HG03097 (cell line): ENCODE measurements around the gene DBNL.

Experiments
- ATAC-seq: cut with Tn5 transposase; IDR thresholded peaks from one replicate; pipeline ENCODE4 v1.9.1; 2021; ENCODE audit not compliant: unreplicated experiment, low FRiP score

The DBNL gene

DNA sequence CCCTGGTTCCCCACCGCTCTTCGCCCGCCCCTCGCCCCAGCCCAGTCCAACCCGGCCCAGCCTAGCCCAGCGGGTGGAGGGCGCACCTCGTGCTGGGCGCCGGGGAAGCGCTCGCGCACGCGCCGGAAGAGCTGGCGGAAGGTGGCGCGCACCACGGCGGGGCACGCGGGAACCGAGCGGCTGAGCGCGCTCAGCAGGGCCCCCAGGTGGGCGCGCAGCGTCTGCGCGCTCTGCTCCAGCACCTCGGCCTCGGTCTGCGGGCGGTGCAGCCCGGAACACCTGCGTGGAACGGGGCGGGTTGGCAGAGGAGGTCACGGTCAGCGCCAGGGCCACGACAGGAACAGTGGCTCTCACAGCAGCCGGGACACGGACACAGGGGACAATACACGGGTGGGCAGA is 4.0 kb upstream of the DBNL start:
- ATAC-seq, result peak; percentile 39

DNA sequence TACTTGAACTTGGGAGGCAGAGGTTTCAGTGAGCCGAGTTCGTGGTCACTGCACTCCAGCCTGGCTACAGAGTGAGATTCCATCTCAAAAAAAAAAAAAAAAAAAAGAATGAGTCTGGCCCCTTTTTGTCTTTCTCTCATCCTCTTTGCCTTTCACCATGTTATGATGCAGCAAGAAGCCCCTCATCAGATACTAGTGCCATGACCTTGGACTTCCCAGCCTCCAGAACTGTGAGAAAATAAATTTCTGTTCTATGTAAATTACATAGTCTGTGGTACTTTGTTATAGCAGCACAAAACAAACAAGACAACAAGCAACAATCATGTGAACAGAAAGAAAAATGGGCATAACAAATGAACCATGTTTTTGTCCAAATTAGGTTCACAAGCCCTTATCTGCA is 2.3 kb upstream of the DBNL start:
- ATAC-seq, result no peak

DNA sequence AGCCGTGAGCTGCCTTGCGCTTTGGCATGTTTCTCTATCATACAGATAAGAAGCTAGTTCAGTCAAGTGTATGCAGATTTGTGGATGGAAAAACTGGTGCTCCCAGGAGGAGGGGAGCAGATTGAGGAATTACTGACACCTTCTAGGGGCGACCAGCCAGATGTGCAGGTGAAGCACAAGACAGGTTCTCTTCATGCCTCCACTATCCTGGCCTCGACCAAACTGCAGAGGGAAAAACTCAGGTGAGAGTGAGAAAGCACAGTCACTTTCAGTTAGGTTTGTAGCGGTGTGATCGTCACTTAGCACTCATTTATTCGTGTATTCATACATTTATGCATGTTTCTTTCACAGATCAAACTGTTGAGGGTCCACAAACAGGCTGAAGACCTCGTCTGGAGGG is 600 bp upstream of the DBNL start:
- no peak for ATAC-seq

DNA sequence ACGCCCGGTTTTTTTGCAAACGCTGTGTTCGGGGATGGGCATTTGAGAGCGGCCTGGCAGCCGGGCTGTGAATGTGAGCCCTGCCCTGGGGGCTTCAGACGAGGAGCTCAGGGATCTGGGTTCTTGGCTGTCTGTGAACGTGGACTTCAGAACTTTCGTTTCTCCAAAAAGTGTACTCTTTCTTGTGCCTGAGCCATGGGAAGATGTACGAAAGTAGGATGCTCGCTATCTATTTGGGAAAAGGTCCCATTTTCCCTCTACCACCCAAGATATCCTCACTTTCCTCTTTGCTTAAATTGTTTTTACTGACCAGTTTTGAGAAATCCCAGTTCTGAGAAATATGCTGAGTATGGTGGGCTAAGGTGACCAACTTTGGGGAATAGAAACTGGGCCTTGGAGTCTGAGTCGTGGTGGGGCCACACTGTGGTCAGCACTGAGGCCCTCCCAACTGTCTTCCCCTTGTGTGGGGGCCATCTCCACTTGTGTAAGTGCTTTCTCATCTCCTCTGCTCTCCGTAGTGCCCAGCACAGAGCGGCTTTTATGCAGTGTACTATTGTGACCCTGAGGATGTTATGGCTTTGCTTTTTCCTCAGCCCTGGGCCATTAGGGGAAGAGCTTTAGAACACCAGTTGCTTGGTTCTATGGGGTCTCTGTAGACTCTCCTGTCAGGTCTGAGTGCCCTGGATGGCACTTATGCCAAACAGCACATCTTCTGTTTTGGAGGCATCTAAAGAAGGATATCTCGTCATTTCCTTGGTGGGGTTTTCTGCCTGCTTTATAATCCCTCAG is 918 bp downstream of the DBNL start:
- no peak for ATAC-seq

DNA sequence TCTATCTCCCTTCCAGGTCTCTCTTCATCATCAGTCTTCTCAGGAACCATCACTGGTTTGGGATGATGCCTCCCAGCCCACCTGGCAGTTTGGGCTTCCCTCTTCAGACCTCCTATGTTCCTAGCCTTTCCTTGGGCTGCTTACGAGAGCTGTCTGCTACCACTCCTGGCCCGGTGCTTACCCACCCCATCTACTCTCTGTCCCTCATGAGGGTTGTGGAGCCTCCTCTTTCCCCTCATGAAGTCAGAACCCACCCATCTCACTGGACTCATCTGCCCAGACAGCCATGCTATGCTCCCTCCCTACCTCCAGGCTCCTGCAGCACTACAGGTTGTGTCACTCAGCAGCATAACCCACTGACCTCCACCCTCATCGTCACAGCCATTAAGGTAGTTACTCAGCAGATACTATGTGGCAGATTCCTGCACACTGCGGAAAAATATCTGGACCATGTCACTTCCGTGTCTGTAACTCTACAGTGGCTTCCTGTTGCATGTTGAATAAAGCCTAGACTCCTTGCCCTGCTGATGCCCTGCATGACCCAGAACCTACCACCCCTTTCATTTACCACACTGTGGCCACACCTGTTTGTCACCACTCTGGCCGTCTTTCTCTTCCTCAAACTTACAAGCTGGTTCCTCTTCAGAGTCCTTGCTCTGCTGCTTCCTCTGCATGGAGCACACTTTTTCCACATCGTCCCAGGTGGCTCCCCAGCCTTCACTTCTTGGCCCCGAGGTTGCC is 2.0 kb downstream of the DBNL start:
- ATAC-seq, result peak; percentile 49

DNA sequence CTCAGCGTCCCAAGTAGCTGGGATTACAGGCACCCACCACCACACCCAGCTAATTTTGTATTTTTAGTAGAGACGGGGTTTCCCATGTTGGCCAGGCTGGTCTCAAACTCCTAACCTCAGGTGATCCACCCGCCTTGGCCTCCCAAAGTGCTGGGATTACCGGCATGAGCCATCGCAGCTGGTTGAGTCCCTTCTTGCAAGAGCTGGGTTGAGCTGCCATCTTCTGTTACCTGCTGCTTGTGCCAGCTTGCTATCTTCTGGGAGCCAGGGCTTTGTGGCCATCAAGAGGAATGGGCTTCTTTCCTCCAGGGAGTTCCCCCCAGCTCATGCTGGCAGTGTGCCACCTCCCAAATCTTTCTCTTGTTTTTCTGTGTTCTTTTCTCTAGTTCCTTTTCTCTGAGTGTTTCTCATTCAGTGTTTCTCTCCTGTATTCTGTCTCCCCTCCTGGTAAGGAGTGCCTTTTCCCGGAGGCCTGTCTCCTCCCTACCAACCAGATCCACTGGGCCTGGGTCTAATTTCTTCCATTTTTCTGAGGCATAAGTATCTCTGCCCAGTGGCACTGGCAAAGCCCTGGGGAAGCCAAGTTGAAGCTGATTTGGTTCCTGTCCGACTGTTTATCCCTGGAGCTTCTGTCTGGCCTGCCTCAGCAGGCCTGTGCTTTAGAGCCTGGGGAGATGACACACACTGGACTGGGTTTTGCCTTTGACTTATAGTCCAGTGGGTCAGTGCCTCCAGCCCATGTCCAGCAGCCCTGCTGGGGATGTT is 3.7 kb downstream of the DBNL start:
- no peak for ATAC-seq

DNA sequence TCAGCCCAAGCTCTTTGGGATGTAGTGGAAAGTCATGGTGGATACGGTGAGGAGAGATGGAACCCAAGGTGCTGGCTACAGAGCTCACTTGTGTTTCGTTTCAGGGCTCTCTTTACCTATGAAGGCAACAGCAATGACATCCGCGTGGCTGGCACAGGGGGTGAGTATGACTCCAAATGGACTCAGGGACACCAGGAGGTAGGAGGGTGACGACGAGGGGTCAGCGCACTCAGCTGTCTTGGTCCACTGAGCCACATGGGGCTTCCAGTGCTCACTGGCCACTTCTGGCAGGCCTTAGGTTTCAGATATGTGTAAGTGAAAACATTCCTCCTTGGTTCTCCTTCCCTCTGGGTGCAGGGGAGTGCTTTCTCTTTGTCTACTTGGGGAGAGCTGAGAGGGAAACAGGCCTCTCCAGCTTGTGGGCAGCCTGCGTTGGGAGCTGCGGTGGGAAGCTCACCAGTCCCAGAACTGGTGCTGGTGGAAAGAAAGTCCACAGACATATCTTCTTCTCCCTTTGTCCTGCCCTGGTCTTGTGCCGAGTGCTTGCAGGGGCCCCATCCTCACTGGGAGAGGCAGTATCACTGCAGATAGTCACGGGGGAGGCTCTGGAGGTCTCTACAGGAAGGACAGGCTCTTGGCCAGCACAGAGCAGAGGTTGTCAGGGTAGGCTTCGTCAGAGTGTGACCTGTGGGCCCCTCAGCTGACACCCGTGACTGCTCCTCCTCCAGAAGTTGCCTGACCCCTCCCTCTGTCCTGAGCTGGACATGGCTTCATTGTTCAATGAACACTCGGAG is 5.8 kb downstream of the DBNL start:
- ATAC-seq, result no peak

DNA sequence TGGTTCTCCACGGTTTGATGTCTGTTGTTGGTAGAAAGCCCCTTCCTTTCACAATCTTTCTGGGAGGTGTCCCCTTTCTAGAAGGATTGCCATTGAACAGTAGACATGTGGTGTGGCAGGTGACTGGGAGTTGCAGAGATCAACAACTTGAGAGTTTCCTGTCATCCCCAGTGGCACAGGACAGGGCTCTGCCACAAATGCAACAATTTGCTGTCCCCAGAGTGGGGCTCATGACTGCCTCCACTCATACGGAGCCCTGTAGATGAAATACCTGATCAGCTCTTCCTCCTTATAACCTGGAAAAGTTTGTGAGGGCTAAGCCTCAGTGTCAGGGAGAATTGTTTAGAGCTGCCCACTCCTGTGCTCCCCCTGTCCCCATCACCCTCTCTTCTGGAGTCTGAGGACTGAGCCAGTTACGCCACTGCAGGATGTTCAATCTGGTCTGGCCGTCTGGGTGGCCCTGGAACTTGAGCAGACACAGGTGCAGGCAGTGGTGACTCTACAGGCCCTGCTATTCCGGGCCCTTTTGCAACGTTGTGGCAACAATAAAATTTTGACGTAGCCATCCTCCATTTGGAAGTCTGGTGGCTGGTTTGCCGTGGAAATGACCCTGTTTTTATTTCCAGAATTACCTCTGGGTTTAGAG is 6.5 kb downstream of the DBNL start:
- no peak for ATAC-seq

DNA sequence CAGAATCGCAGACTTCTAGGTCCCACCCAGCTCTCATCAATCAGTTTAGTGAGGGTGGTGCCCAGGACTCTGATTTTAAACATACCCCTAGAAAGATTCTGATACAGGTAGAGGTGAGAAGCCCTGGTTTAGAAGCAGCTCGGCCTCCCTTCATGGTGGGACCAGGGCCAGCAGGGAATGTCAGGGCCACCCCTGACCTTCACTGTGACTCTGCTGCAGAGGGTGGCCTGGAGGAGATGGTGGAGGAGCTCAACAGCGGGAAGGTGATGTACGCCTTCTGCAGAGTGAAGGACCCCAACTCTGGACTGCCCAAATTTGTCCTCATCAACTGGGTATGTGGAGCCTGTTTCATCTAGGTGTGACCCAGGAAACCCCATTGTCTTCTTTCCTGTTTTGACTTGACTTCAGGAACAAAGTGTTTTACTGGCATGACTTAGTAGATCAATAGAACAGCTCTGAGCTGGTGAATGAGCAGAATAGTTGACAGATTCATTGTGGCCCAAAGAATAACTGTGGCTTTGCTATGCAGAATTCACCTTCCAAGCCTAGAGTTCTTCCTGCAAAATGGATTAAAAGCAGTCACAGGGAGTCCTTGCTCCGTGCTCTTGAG is 7.2 kb downstream of the DBNL start:
- no peak for ATAC-seq

DNA sequence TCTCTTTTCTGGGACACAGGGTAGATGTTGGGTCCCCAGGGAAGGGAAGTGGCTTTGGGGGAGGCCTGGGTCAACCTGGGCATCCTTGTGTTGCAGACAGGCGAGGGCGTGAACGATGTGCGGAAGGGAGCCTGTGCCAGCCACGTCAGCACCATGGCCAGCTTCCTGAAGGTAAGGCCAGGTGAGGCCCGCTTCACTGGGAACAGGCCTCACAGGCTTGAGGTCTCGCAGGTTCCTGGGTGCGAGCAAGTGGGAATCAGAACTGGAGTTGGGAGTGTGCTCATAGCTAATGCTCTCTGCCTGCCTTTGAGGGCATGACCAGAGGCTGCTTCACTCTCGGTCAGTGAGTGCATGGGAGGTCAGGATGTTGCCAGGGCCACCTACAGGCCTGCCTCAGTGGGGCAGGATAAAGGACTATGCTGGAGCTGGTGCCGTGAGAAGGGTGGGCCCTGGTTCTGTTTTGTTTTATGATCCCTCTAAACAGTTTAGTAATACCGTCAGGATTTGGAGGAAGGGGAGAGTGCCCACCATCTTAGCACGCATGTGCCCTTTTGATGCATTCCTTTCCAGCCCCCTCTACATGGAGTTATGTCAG is 8.4 kb downstream of the DBNL start:
- no peak for ATAC-seq

DNA sequence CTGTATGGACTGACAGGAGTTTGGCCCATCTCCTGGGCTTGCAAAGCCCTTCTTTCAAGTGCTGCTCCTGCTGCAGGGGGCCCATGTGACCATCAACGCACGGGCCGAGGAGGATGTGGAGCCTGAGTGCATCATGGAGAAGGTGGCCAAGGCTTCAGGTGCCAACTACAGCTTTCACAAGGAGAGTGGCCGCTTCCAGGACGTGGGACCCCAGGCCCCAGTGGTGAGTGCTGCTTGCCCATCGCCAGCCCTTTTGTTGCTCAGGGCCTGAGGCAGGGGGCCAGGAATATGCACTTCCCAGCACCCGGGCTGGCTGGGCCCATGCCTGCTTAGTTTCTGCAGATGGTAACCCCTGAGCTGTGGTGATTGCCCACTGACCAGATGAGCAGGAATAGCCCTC is 12.2 kb downstream of the DBNL start:
- no peak for ATAC-seq

DNA sequence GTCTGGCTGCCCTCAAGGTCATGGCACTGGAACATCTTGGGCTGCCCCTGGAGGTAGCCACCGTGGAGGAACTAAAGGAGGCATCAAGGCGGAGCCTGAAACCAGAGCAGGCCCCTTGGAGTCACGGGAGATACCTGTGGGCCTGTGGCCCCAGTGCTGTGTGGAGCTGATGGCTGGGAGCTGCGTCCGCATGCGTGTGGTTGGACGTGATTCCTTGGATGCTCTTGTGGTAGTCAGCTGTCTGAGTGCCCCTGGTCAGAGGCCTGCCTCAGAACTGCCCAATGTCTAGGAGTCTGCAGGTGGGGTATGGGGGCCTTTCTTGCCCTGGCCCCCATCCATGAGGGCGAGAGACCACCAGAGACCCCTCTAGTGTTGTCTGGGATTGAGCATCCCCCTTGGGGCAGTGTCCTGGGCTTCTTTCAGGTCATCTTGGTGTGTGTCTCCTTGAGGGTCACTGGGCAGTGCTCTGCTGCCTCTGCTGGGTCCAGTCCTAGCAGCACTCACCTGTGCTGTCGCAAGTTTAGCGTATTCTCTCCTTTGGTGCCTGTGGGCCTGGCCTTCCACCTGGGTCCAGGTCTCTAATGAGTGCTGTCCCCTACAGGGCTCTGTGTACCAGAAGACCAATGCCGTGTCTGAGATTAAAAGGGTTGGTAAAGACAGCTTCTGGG is 12.8 kb downstream of the DBNL start:
- ATAC-seq, result no peak

DNA sequence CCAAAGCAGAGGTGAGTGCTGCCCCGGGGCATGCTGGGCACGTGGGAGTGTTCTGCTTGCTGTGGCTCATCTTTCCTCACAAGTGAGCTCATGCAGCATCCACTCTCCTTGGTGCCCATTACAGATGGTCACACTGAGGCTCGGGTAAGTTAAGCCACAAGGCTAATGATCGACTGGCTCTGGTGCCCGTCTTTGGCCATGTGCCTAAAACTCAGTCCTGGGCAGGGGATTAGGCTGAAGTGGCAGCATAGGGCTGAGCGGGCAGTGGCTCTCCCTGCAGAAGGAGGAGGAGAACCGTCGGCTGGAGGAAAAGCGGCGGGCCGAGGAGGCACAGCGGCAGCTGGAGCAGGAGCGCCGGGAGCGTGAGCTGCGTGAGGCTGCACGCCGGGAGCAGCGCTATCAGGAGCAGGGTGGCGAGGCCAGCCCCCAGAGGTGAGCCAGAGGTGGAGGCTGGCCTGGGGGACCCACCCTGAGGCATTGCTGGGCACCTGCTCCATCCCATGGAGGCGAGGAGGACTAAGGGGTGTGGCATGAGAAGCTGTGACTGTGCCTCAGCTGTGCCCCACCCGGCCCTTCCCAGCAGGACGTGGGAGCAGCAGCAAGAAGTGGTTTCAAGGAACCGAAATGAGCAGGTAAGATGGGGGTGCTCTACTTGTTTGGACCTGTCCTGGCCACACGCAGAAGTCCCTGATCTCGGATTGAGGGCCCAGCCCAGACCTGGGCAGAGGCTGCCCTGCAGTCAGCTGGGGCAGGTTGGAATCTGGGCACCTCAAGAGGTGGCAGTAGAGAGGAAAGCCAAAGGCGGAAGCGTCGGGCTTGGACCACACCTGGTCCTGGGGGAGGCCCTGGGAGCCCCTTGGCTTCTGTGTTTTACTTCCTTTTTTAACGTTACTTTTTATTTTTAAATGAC is 13.6 kb downstream of the DBNL start:
- ATAC-seq, result no peak

DNA sequence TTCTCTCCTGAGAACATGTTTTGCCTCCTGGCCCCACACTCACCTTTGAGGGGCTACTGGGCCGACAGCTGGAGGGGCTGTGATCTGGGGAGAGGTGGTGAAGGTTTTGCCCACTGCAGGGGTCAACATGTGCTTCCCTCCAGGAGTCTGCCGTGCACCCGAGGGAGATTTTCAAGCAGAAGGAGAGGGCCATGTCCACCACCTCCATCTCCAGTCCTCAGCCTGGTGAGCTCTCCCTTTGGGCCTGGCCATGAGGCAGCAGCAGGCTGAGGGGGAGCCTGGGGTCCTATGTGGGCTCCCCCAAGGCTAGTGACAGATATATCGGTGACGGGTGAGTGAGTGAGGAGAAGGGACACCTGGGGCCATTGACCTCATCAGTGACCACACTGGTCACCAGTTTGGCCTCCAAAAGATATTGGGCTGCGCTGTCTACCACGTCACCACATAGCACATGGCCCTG is 14.3 kb downstream of the DBNL start:
- no peak for ATAC-seq

DNA sequence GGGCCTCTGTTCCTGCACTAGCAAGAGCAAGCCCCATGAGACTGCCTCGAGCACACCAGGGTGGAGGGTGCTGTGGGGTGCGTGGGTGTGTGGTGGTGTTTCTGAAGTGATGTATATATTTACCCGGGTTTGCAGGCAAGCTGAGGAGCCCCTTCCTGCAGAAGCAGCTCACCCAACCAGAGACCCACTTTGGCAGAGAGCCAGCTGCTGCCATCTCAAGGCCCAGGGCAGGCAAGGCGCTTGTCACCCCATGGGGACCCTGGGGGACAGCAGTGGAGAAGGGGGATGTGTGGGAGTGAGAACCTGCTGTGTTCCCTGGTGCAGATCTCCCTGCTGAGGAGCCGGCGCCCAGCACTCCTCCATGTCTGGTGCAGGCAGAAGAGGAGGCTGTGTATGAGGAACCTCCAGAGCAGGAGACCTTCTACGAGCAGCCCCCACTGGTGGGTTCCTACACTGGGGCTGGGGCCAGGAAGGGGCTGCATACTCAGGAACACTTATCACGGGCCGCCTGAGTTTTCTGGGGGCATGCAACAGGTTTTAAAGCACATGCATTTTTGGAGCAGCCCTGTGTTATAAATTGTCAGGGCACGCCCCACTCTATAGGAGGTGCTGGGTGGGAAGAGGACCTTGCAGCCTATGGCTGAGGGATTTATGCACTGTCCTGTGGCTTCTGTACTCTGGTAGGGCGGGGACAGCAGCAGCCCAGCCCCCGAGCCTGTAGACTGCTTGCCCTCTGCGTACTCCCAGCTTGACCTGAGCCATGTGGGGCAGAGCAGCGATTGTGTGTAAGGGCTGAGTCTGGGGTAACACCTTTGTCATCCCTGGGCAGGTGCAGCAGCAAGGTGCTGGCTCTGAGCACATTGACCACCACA is 15.0 kb downstream of the DBNL start:
- ATAC-seq, result no peak

DNA sequence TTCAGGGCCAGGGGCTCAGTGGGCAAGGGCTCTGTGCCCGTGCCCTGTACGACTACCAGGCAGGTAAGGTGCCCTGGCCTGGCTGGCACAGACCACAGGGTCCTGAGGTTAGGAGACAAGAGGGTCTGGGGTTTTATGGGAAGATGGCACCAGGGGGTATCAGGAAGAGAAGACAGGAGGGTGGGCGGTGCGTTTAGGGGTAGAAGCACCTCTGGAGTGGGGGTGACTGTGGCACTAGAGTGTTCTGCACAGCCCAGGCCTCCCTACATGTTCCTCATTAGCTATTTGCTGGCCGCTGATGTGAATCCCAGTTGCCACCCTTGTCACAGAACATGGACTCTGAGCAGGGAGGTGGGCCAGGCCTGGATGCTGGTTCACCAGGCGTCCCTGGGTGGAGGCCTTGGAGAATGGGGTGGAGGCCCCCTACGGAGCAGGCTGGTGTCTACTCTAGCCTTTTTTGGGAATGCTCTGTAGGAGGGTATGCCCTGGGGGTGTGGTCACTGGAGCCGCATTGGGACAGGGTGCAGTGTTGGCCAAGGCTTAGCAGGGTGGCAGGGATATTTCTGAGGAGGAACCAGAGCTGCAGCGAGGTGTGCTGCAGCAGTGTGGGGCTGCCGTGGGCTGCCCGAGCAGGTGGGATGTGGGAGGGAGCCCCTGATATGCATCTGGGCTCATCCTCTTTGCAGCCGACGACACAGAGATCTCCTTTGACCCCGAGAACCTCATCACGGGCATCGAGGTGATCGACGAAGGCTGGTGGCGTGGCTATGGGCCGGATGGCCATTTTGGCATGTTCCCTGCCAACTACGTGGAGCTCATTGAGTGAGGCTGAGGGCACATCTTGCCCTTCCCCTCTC is 15.8 kb downstream of the DBNL start:
- no peak for ATAC-seq
